HG03103 (cell line): ENCODE data around the gene GLIS1.

Experiments
- ATAC-seq: cut with Tn5 transposase; IDR thresholded peaks from one replicate; pipeline ENCODE4 v1.9.1; 2021; ENCODE audit warnings: low read depth; ENCODE audit not compliant: unreplicated experiment

The GLIS1 gene

GRCh38 chr1:53737648-53738204 lies 1.2 kb downstream of the GLIS1 start:
- ATAC-seq: no peak

GRCh38 chr1:53736290-53736689 lies 2.7 kb downstream of the GLIS1 start:
- ATAC-seq: no peak

- no peak for ATAC-seq
Measured at GRCh38 chr1:53735681-53736080, 3.3 kb downstream of the GLIS1 start.

- ATAC-seq: no peak
Measured at GRCh38 chr1:53735261-53735660, 3.7 kb downstream of the GLIS1 start.

- ATAC-seq: no peak
Measured at GRCh38 chr1:53734650-53735211, 4.2 kb downstream of the GLIS1 start.

GRCh38 chr1:53733975-53734649 lies 4.9 kb downstream of the GLIS1 start:
- ATAC-seq: no peak

GRCh38 chr1:53733447-53733931 lies 5.5 kb downstream of the GLIS1 start:
- ATAC-seq: no peak

- ATAC-seq: no peak
Measured at GRCh38 chr1:53732912-53733317, 6.0 kb downstream of the GLIS1 start.

GRCh38 chr1:53732409-53732808 lies 6.6 kb downstream of the GLIS1 start:
- no peak for ATAC-seq

GRCh38 chr1:53731779-53732305 lies 7.1 kb downstream of the GLIS1 start:
- no peak for ATAC-seq

- no peak for ATAC-seq
Measured at GRCh38 chr1:53731043-53731600, 7.8 kb downstream of the GLIS1 start.

GRCh38 chr1:53730224-53730865 lies 8.6 kb downstream of the GLIS1 start:
- ATAC-seq: no peak

GRCh38 chr1:53729456-53730223 lies 9.3 kb downstream of the GLIS1 start:
- ATAC-seq: no peak

- no peak for ATAC-seq
Measured at GRCh38 chr1:53728702-53729455, 10.1 kb downstream of the GLIS1 start.

- ATAC-seq: no peak
Measured at GRCh38 chr1:53728196-53728595, 10.8 kb downstream of the GLIS1 start.

GRCh38 chr1:53727461-53728092 lies 11.4 kb downstream of the GLIS1 start:
- ATAC-seq: no peak

GRCh38 chr1:53726009-53726600 lies 12.9 kb downstream of the GLIS1 start:
- ATAC-seq: no peak

GRCh38 chr1:53725238-53725689 lies 13.7 kb downstream of the GLIS1 start:
- no peak for ATAC-seq

- no peak for ATAC-seq
Measured at GRCh38 chr1:53722025-53722424, 16.9 kb downstream of the GLIS1 start.
